Measurements from ENCODE around the gene CYSLTR1. TPM values are rescaled to one million over a fixed set of nuclear protein-coding genes. Genes with fewer than 3 reads are reported as not detected.
"Not testable (repeated sequence)": the region's sequence is repeated elsewhere in the genome, so short reads cannot be mapped to it uniquely, and the experiment has no call there.

CYSLTR1 gene
- 0.25 TPM for total RNA-seq

- DNase-seq (ENCODE audit: low spot score), result no peak
- ATAC-seq, result no peak
Observed at GRCh38 chrX:78327370-78328086, at the start of gene CYSLTR1. Gene CYSLTR1, minus strand, starts transcription at chrX:78327611. Its CDS starts 53,865 bp downstream, at chrX:78273746.

- no peak for DNase-seq (ENCODE audit: low spot score)
- ATAC-seq, result no peak
Observed at GRCh38 chrX:78377186-78377585, 49.8 kb upstream of the CYSLTR1 start.

- ATAC-seq, result no peak
Observed at GRCh38 chrX:78375894-78376293, 48.5 kb upstream of the CYSLTR1 start.

GRCh38 chrX:78366576-78366975 lies 39.2 kb upstream of the CYSLTR1 start:
- no peak for DNase-seq (ENCODE audit: low spot score)

More at GRCh38 chrX:78375894-78376293, 48.5 kb upstream of the CYSLTR1 start:
- no peak for DNase-seq (ENCODE audit: low spot score)

GRCh38 chrX:78357342-78358055 lies 30.1 kb upstream of the CYSLTR1 start:
- DNase-seq (ENCODE audit: low spot score) (no peak), ATAC-seq (no peak)

More at GRCh38 chrX:78366576-78366975, 39.2 kb upstream of the CYSLTR1 start:
- ATAC-seq, result no peak

- DNase-seq (ENCODE audit: low spot score) (no peak), ATAC-seq (no peak)
Observed at GRCh38 chrX:78333521-78333920, 6.1 kb upstream of the CYSLTR1 start.

GRCh38 chrX:78331708-78332107 lies 4.3 kb upstream of the CYSLTR1 start:
- ATAC-seq, result no peak
- no peak for DNase-seq (ENCODE audit: low spot score)

- DNase-seq (ENCODE audit: low spot score) (no peak), ATAC-seq (no peak)
Observed at GRCh38 chrX:78330540-78330939, 3.1 kb upstream of the CYSLTR1 start.

GRCh38 chrX:78330068-78330467 lies 2.7 kb upstream of the CYSLTR1 start:
- no peak for DNase-seq (ENCODE audit: low spot score)
- ATAC-seq, result no peak

- ATAC-seq, result no peak
- no peak for DNase-seq (ENCODE audit: low spot score)
Observed at GRCh38 chrX:78329486-78329885, 2.1 kb upstream of the CYSLTR1 start.

GRCh38 chrX:78326401-78326800 lies 1.0 kb downstream of the CYSLTR1 start:
- no peak for ATAC-seq
- no peak for DNase-seq (ENCODE audit: low spot score)

GRCh38 chrX:78322863-78323262 lies 4.5 kb downstream of the CYSLTR1 start:
- DNase-seq (ENCODE audit: low spot score), result no peak
- ATAC-seq, result no peak

- DNase-seq (ENCODE audit: low spot score), result no peak
- no peak for ATAC-seq
Observed at GRCh38 chrX:78321809-78322208, 5.6 kb downstream of the CYSLTR1 start.

- no peak for DNase-seq (ENCODE audit: low spot score)
- ATAC-seq, result no peak
Observed at GRCh38 chrX:78316265-78316664, 11.1 kb downstream of the CYSLTR1 start.

- ATAC-seq, result no peak
- DNase-seq (ENCODE audit: low spot score), result no peak
Observed at GRCh38 chrX:78315745-78316144, 11.7 kb downstream of the CYSLTR1 start.

- DNase-seq (ENCODE audit: low spot score) (no peak), ATAC-seq (no peak)
Observed at GRCh38 chrX:78314561-78314960, 12.8 kb downstream of the CYSLTR1 start.

- ATAC-seq (no peak), DNase-seq (ENCODE audit: low spot score) (no peak)
Observed at GRCh38 chrX:78313526-78313925, 13.9 kb downstream of the CYSLTR1 start.

- no peak for DNase-seq (ENCODE audit: low spot score)
Observed at GRCh38 chrX:78307665-78308064, 19.7 kb downstream of the CYSLTR1 start.

GRCh38 chrX:78303086-78303485 lies 24.3 kb downstream of the CYSLTR1 start:
- ATAC-seq (no peak), DNase-seq (ENCODE audit: low spot score) (no peak)

More at GRCh38 chrX:78307665-78308064, 19.7 kb downstream of the CYSLTR1 start:
- ATAC-seq, result no peak

GRCh38 chrX:78300933-78301332 lies 26.5 kb downstream of the CYSLTR1 start:
- DNase-seq (ENCODE audit: low spot score); ATAC-seq: not testable (repeated sequence)

- DNase-seq (ENCODE audit: low spot score) (no peak), ATAC-seq (no peak)
Observed at GRCh38 chrX:78283511-78283910, 43.9 kb downstream of the CYSLTR1 start.

GRCh38 chrX:78237127-78237526 lies 90.3 kb downstream of the CYSLTR1 start:
- DNase-seq (ENCODE audit: low spot score) (no peak), ATAC-seq (no peak)
